ENCODE data around the gene UNC13A. TPM values are rescaled to one million over a fixed set of nuclear protein-coding genes. Genes with fewer than 3 reads are reported as not detected.
A peak's percentile ranks its signal among the peaks of the same experiment; 100 is the strongest.

UNC13A gene
- total RNA-seq, 2 donors from 2014 or later: not detected

DNA sequence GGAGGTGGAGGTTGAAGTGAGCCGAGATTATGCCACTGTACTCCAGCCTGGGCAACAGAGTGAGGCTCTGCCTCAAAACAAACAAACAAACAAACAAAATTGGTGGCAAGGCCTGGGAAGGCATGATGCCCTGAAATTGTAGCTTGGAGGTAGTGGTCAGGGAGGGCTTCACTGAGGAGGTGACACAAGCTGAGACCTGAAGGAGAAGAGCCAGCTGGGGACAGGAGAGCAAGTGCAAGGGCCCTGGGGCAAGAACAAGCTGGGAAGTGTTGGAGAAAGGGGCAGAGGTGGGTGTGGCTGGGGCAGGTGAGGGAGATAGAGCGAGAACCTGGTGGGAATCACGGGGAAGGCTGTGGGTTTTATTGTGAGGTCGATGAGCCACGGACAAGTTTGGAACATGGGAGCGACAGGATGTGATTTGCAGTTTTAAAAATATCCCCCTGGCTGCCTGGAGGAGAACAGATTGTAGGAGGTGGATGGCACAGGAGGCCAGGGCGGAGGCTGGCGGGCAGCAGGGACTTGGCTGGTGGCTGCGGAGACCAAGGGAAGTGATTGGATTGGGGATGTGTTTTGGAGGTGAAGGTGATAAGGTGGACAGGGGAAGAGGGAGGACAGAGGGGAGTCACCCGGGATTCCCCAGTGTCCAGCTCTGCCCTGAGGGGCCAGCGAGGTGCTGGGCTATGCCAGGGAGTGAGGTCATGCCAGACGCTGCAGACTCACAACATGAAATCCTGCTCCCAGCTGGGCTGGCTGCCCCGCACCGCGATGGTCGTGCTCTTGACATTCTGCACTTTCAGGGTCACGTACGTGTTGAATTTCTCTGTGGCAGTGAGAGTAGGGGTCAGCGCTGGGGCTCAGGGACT is 14.0 kb downstream of the UNC13A start:
- Mint-ChIP-seq H3K27me3 (peaks cover 37% of the 10 kb centered on the region), H3K4me1 (peaks cover 10% of the 10 kb centered on the region), H3K36me3 (ENCODE audit: low read depth) (peaks cover 3% of the 10 kb centered on the region), H3K4me3 (no peak overlapping the region), H3K27ac (no peak overlapping the region)
- no peak for ATAC-seq
- H3K9me3 ChIP-seq (ENCODE audit: control insufficient read depth, low read length, poor library complexity, severe bottlenecking): no peaks in the 10 kb centered on the region
- DNase-seq: no peak

- no peaks in the 10 kb centered on the region for H3K9me3 ChIP-seq (ENCODE audit: control insufficient read depth, low read length, poor library complexity, severe bottlenecking)
- H3K4me1 Mint-ChIP-seq: peaks cover 7% of the 10 kb centered on the region
- no peak for DNase-seq
- ATAC-seq: no peak
- H3K27ac Mint-ChIP-seq: no peak overlapping the region
- H3K36me3 Mint-ChIP-seq (ENCODE audit: low read depth): no peaks in the 10 kb centered on the region
- peaks cover 19% of the 10 kb centered on the region for H3K27me3 Mint-ChIP-seq
- H3K4me3 Mint-ChIP-seq: no peak overlapping the region
Measured at GRCh38 chr19:17671906-17672305, 16.2 kb downstream of the UNC13A start.

GRCh38 chr19:17669419-17669818 is 18.7 kb downstream of the UNC13A start:
- H3K4me3 Mint-ChIP-seq: no peak overlapping the region
- no peak overlapping the region for H3K27ac Mint-ChIP-seq
- H3K36me3 Mint-ChIP-seq (ENCODE audit: low read depth): peaks cover 2% of the 10 kb centered on the region
- no peak for DNase-seq
- H3K4me1 Mint-ChIP-seq: peaks cover 4% of the 10 kb centered on the region
- H3K9me3 ChIP-seq (ENCODE audit: control insufficient read depth, low read length, poor library complexity, severe bottlenecking): peaks cover 2% of the 10 kb centered on the region
- no peak for ATAC-seq
- peaks cover 9% of the 10 kb centered on the region for H3K27me3 Mint-ChIP-seq

- Mint-ChIP-seq H3K36me3 (ENCODE audit: low read depth) (peaks cover 2% of the 10 kb centered on the region), H3K4me3 (no peak overlapping the region), H3K27ac (no peak overlapping the region), H3K4me1 (no peaks in the 10 kb centered on the region), H3K27me3 (peaks cover 15% of the 10 kb centered on the region)
- no peak for ATAC-seq
- no peak for DNase-seq
- peaks cover 2% of the 10 kb centered on the region for H3K9me3 ChIP-seq (ENCODE audit: control insufficient read depth, low read length, poor library complexity, severe bottlenecking)
Measured at GRCh38 chr19:17665058-17665457, 23.1 kb downstream of the UNC13A start.

DNA sequence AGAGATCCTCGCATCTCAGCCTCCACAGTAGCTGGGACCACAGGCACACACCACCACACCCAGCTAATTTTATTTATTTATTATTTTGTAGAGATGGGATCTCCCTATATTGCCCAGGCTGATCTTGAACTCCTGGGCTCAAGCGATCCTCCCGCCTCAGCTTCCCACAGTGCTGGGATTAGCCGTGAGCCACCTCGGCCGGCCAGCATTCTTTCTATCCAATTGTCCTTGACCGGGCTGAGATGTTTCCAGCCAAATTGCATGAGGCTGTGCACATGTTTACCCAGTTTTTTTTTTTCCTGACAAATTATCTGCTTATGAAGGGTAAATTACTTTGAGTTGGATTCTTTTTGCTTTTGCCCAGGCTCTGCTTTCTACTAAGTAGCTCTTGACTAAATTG is 28.2 kb downstream of the UNC13A start:
- Mint-ChIP-seq H3K27me3 (peaks cover 38% of the 10 kb centered on the region), H3K4me3 (no peak overlapping the region), H3K4me1 (peaks cover 5% of the 10 kb centered on the region), H3K36me3 (ENCODE audit: low read depth) (peaks cover 3% of the 10 kb centered on the region), H3K27ac (no peak overlapping the region)
- DNase-seq (no peak), ATAC-seq (no peak)
- no peaks in the 10 kb centered on the region for H3K9me3 ChIP-seq (ENCODE audit: control insufficient read depth, low read length, poor library complexity, severe bottlenecking)

DNA sequence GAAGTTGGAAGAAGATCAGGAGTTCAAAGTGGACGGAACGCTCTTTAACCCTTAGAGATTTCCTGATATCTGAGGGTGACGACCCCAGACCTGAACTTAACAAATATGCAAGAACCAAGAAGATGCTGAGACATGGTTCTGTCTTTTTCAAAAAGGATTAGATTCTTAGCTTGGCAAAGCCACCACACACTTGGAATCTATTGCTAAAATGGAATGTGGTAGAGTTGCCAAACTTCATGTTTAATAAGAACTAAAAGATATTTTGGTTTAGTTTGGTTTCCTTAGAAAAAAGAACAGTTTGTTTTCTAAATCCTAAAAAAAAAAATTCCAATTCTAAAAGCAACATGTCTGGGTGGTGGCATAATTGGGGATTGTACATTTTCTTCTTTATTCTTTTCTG is 29.5 kb downstream of the UNC13A start:
- peaks cover 3% of the 10 kb centered on the region for H3K36me3 Mint-ChIP-seq (ENCODE audit: low read depth)
- peaks cover 7% of the 10 kb centered on the region for H3K4me1 Mint-ChIP-seq
- no peak overlapping the region for H3K4me3 Mint-ChIP-seq
- no peak overlapping the region for H3K27ac Mint-ChIP-seq
- ATAC-seq (no peak), DNase-seq (no peak)
- H3K27me3 Mint-ChIP-seq: peaks cover 46% of the 10 kb centered on the region
- H3K9me3 ChIP-seq (ENCODE audit: control insufficient read depth, low read length, poor library complexity, severe bottlenecking): no peaks in the 10 kb centered on the region

DNA sequence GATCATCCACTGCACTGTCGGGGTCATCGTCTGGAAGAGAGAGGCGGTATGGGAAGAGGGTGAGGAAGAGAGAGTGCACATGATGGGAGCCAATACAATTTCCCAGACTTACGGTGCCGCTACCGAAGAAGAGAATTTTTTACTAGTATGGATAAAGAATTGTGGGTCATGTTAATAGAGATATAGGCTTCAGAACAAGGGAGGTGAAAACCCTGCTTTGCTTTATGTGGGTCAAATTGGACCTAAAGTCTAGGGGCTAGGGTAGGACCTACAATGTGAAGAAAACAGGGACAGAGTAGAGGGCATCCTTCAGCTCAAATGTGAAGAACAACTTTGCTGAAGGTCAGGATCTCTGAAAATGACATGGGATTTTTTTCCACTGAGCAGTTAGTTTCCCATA is 29.9 kb downstream of the UNC13A start:
- Mint-ChIP-seq H3K4me3 (no peak overlapping the region), H3K36me3 (ENCODE audit: low read depth) (peaks cover 3% of the 10 kb centered on the region), H3K4me1 (peaks cover 7% of the 10 kb centered on the region), H3K27me3 (peaks cover 46% of the 10 kb centered on the region), H3K27ac (no peak overlapping the region)
- H3K9me3 ChIP-seq (ENCODE audit: control insufficient read depth, low read length, poor library complexity, severe bottlenecking): no peaks in the 10 kb centered on the region
- ATAC-seq: no peak
- no peak for DNase-seq

- Mint-ChIP-seq H3K27me3 (peaks cover 41% of the 10 kb centered on the region), H3K36me3 (ENCODE audit: low read depth) (peaks cover 3% of the 10 kb centered on the region), H3K4me3 (no peak overlapping the region), H3K27ac (no peak overlapping the region), H3K4me1 (peaks cover 7% of the 10 kb centered on the region)
- ATAC-seq: no peak
- H3K9me3 ChIP-seq (ENCODE audit: control insufficient read depth, low read length, poor library complexity, severe bottlenecking): no peaks in the 10 kb centered on the region
- DNase-seq: no peak
Measured at GRCh38 chr19:17656970-17657369, 31.2 kb downstream of the UNC13A start.

DNA sequence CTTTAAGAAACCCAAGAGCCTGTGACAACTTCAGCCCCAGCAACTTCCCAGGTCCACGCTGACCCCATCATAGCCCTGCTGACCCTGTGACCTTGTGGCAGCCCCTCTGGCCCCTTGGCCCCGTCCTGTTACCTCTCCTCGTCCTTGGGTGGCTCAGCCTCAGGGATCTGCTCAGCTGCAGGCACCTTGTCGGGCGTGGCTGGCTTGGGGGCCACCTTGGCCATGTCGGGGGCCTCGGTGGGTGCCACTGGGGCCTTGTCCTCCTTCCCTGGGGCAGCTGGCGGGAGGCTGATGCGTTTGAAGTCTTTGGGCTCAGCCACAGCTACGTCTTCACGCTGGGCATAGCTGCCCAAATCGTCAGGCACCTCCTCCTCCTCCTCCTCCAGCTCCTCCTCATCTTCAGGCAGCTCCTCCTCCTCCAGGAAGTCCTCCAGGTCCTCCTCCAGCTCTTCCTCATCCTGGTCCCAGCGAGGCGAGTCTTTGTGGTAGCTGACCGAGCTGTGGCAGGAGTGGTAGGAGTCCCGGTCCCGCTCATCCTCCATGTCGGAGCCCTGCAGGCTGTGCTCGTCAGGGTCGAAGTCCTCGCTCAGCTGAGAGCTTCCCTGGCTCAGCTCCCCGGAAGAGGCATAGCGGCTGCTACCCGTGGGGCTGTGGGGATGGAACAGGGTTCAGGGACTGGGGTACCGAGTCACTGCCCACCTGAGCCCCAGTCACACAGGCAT is 32.2 kb downstream of the UNC13A start:
- Mint-ChIP-seq H3K27me3 (peaks cover 32% of the 10 kb centered on the region), H3K27ac (no peak overlapping the region), H3K4me1 (peaks cover 7% of the 10 kb centered on the region), H3K4me3 (peak overlapping the region; percentile 33), H3K36me3 (ENCODE audit: low read depth) (peaks cover 3% of the 10 kb centered on the region)
- no peaks in the 10 kb centered on the region for H3K9me3 ChIP-seq (ENCODE audit: control insufficient read depth, low read length, poor library complexity, severe bottlenecking)
- ATAC-seq: no peak
- no peak for DNase-seq

DNA sequence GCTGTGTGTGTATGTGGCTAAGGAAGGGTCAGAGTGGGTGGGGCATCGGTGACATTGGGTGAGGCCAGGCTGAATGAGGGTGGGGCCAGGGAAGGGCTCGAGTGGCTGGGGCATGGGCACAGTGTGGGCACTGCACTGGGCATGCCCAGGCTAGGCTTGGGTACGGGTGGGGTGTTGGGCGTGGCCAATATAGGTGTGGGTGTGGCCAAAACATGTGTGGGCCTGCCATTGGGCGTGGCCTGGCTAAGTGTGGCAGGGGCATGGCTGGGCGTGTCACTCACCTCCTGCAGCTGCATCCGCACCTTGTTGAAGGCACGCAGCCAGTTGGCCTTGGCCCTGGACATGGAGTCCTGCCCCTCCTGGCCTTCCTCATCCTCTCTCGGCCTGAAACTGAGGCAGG is 33.2 kb downstream of the UNC13A start:
- Mint-ChIP-seq H3K4me3 (no peak overlapping the region), H3K36me3 (ENCODE audit: low read depth) (peaks cover 3% of the 10 kb centered on the region), H3K27ac (no peak overlapping the region), H3K27me3 (peaks cover 30% of the 10 kb centered on the region), H3K4me1 (peaks cover 7% of the 10 kb centered on the region)
- no peaks in the 10 kb centered on the region for H3K9me3 ChIP-seq (ENCODE audit: control insufficient read depth, low read length, poor library complexity, severe bottlenecking)
- DNase-seq (no peak), ATAC-seq (no peak)

GRCh38 chr19:17652627-17653026 is 35.5 kb downstream of the UNC13A start:
- Mint-ChIP-seq H3K4me1 (peaks cover 9% of the 10 kb centered on the region), H3K27me3 (peaks cover 27% of the 10 kb centered on the region), H3K4me3 (no peak overlapping the region), H3K27ac (no peak overlapping the region), H3K36me3 (ENCODE audit: low read depth) (peaks cover 3% of the 10 kb centered on the region)
- H3K9me3 ChIP-seq (ENCODE audit: control insufficient read depth, low read length, poor library complexity, severe bottlenecking): no peaks in the 10 kb centered on the region
- no peak for DNase-seq
- no peak for ATAC-seq

GRCh38 chr19:17648786-17649185 is 39.4 kb downstream of the UNC13A start:
- DNase-seq: no peak
- Mint-ChIP-seq H3K27me3 (peaks cover 13% of the 10 kb centered on the region), H3K4me1 (peaks cover 2% of the 10 kb centered on the region), H3K4me3 (no peak overlapping the region), H3K27ac (no peak overlapping the region), H3K36me3 (ENCODE audit: low read depth) (no peaks in the 10 kb centered on the region)
- H3K9me3 ChIP-seq (ENCODE audit: control insufficient read depth, low read length, poor library complexity, severe bottlenecking): no peaks in the 10 kb centered on the region
- ATAC-seq: no peak

DNA sequence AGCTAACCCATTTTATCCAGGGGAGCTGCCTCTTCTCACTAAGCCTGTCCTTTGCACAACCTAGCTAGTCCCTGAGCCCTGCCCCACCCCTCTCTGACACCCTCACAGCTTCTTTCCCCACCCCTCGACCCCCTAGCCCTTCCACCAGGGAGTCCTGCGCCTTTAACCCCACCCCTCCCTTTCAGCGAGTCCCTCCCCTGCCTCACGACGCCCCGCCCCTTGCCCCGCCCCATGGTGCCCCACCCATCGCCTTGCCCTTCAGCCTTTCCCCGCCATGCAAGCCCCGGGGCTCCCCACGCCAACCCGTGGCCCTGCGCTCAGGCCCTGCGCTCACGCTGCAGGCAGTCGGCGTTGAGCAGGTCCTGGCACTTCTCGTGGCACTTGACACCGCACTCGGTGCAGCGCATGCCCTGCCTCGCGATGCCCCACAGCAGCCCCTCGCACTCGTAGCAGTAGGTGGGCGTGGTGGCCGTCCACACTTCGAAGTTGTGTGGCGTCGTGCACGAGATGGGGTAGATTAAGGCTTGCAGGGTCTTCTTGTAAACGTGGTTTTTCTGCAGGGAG is 40.0 kb downstream of the UNC13A start:
- H3K4me3 Mint-ChIP-seq: no peak overlapping the region
- no peak overlapping the region for H3K27ac Mint-ChIP-seq
- ATAC-seq: no peak
- no peak for DNase-seq
- H3K36me3 Mint-ChIP-seq (ENCODE audit: low read depth): no peaks in the 10 kb centered on the region
- H3K9me3 ChIP-seq (ENCODE audit: control insufficient read depth, low read length, poor library complexity, severe bottlenecking): no peaks in the 10 kb centered on the region
- H3K27me3 Mint-ChIP-seq: peaks cover 12% of the 10 kb centered on the region
- H3K4me1 Mint-ChIP-seq: peaks cover 2% of the 10 kb centered on the region
